ENCODE data around the gene PEX10. TPM values are rescaled to one million over a fixed set of nuclear protein-coding genes. Genes with fewer than 3 reads are reported as not detected.

PEX10 gene
- total and polyA plus RNA-seq, 5 donors from 2014 or later, result 6.3 to 9.7 (median 7.9) TPM

GRCh38 chr1:2373551-2374251 is 38.7 kb downstream of the PEX10 start:
- ATAC-seq (ENCODE audit: low read depth in 2 of 2), result no peak
- no peaks in the 10 kb centered on the region for H3K36me3 ChIP-seq (ENCODE audit: control insufficient read depth, insufficient read depth, low read length)
- no peaks in the 10 kb centered on the region for H3K27me3 ChIP-seq (ENCODE audit: control insufficient read depth, insufficient read depth, low read length)
- Mint-ChIP-seq H3K4me3 (no peak overlapping the region), H3K27ac (no peak overlapping the region), H3K4me1 (no peaks in the 10 kb centered on the region), H3K27me3 (no peaks in the 10 kb centered on the region), H3K9me3 (no peaks in the 10 kb centered on the region), H3K36me3 (peaks cover 4% of the 10 kb centered on the region)
- no peak for DNase-seq
- no peaks in the 10 kb centered on the region for H3K4me1 ChIP-seq (ENCODE audit: control insufficient read depth, insufficient read depth, low read length, poor library complexity, severe bottlenecking)
- H3K4me3 ChIP-seq (ENCODE audit: low read depth, low read length), result no peak overlapping the region
- no peak overlapping the region for H3K27ac ChIP-seq (ENCODE audit: insufficient read depth, low read length, poor library complexity, severe bottlenecking)
- H3K9me3 ChIP-seq (ENCODE audit: control insufficient read depth in 2 of 2, low read length in 2 of 2), result no peaks in the 10 kb centered on the region

- no peak for DNase-seq
- peaks cover 4% of the 10 kb centered on the region for H3K36me3 Mint-ChIP-seq
Observed at GRCh38 chr1:2372551-2373490, 39.5 kb downstream of the PEX10 start.

DNA sequence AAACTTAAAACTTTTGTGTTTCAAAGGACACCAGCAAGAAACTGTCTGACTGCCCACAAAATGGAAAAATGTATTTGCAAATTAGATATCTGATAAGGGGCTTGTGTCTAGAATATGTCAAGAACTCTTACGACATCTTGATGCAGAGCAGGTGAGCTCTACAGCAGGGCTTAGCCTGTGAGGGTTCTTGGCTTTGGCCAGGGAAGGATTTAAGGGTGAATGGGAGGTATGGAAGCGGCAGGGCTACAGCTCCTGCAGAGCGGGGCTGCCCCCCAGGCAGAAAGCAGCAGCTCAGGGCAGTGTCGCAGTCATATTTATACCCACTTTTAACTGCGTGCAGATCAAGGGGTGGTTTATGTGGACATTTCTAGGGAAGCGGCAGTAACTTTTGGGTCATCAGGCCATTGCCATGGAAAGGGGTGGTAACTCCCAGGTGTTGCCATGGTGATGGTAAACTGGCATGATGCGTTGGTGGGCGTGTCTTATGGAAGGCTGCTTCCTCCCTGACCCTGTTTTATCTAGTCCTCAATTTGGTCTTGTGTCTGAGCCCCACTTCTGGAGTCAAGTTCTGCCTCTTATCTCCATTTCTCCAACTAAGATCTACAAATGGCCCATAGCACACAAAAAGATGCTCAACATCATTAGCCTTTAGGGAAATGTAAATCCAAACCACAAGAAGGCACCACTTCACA is 44.2 kb downstream of the PEX10 start:
- no peak for ATAC-seq (ENCODE audit: low read depth in 2 of 2)
- Histone ChIP-seq H3K9me3 (ENCODE audit: control insufficient read depth in 2 of 2, low read length in 2 of 2) (peaks cover 0 to 3% of the 10 kb centered on the region in 2 experiments), H3K36me3 (ENCODE audit: control insufficient read depth, insufficient read depth, low read length) (no peaks in the 10 kb centered on the region), H3K27me3 (ENCODE audit: control insufficient read depth, insufficient read depth, low read length) (no peaks in the 10 kb centered on the region), H3K27ac (ENCODE audit: insufficient read depth, low read length, poor library complexity, severe bottlenecking) (no peak overlapping the region), H3K4me1 (ENCODE audit: control insufficient read depth, insufficient read depth, low read length, poor library complexity, severe bottlenecking) (no peaks in the 10 kb centered on the region), H3K4me3 (ENCODE audit: low read depth, low read length) (no peak overlapping the region)
- peaks cover 4% of the 10 kb centered on the region for H3K36me3 Mint-ChIP-seq
- no peaks in the 10 kb centered on the region for H3K27me3 Mint-ChIP-seq
- no peaks in the 10 kb centered on the region for H3K4me1 Mint-ChIP-seq
- no peak for DNase-seq
- no peak overlapping the region for H3K4me3 Mint-ChIP-seq
- H3K27ac Mint-ChIP-seq, result peak overlapping the region in 1 of 3 donors; percentile 48
- H3K9me3 Mint-ChIP-seq, result peaks cover 0 to 7% (median 0%) of the 10 kb centered on the region in 7 donors

More at GRCh38 chr1:2372551-2373490, 39.5 kb downstream of the PEX10 start:
- Histone ChIP-seq H3K4me1 (ENCODE audit: control insufficient read depth, insufficient read depth, low read length, poor library complexity, severe bottlenecking) (no peaks in the 10 kb centered on the region), H3K27ac (ENCODE audit: insufficient read depth, low read length, poor library complexity, severe bottlenecking) (no peak overlapping the region), H3K27me3 (ENCODE audit: control insufficient read depth, insufficient read depth, low read length) (no peaks in the 10 kb centered on the region), H3K4me3 (ENCODE audit: low read depth, low read length) (no peak overlapping the region), H3K36me3 (ENCODE audit: control insufficient read depth, insufficient read depth, low read length) (no peaks in the 10 kb centered on the region), H3K9me3 (ENCODE audit: control insufficient read depth in 2 of 2, low read length in 2 of 2) (no peaks in the 10 kb centered on the region)
- H3K9me3 Mint-ChIP-seq, result no peaks in the 10 kb centered on the region
- H3K27ac Mint-ChIP-seq, result no peak overlapping the region
- no peaks in the 10 kb centered on the region for H3K27me3 Mint-ChIP-seq
- no peaks in the 10 kb centered on the region for H3K4me1 Mint-ChIP-seq
- ATAC-seq (ENCODE audit: low read depth in 2 of 2), result no peak
- H3K4me3 Mint-ChIP-seq, result no peak overlapping the region

DNA sequence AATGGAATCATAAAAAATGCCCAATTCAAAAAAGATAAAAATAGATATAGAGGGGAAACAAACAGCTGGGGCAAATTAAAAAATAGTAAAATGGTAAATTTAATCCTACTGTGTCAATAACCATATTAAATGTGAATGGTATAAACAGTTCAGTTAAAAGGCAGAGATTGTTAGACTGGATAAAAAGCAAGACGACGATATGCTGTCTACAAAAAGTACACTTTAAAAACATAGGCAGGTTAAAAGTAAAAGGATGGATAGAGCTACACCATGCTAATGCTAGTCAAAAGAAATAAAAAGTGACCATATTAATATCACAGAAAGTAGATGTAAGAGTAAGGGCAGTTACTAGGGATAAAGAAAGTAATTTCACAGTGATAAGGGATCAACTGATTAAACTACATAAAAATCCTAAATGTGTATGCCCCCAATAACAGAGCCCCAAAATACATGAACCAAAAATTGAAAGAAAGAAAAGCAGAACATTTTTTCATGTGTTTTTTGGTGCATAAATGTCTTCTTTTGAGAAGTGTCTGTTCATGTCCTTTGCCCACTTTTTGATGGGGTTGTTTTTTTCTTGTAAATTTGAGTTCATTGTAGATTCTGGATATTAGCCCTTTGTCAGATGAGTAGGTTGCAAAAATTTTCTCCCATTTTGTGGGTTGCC is 48.4 kb downstream of the PEX10 start:
- H3K36me3 ChIP-seq (ENCODE audit: control insufficient read depth, insufficient read depth, low read length), result no peaks in the 10 kb centered on the region
- peaks cover 0 to 3% of the 10 kb centered on the region in 2 experiments for H3K9me3 ChIP-seq (ENCODE audit: control insufficient read depth in 2 of 2, low read length in 2 of 2)
- no peak overlapping the region for H3K27ac Mint-ChIP-seq
- peaks cover 0 to 14% (median 2%) of the 10 kb centered on the region in 7 donors for H3K9me3 Mint-ChIP-seq
- no peak overlapping the region for H3K4me3 ChIP-seq (ENCODE audit: low read depth, low read length)
- DNase-seq (no peak), ATAC-seq (ENCODE audit: low read depth in 2 of 2) (no peak)
- no peak overlapping the region for H3K27ac ChIP-seq (ENCODE audit: insufficient read depth, low read length, poor library complexity, severe bottlenecking)
- no peaks in the 10 kb centered on the region for H3K4me1 Mint-ChIP-seq
- H3K36me3 Mint-ChIP-seq, result no peaks in the 10 kb centered on the region
- H3K27me3 Mint-ChIP-seq, result no peaks in the 10 kb centered on the region
- H3K4me1 ChIP-seq (ENCODE audit: control insufficient read depth, insufficient read depth, low read length, poor library complexity, severe bottlenecking), result no peaks in the 10 kb centered on the region
- H3K27me3 ChIP-seq (ENCODE audit: control insufficient read depth, insufficient read depth, low read length), result no peaks in the 10 kb centered on the region
- no peak overlapping the region for H3K4me3 Mint-ChIP-seq

DNA sequence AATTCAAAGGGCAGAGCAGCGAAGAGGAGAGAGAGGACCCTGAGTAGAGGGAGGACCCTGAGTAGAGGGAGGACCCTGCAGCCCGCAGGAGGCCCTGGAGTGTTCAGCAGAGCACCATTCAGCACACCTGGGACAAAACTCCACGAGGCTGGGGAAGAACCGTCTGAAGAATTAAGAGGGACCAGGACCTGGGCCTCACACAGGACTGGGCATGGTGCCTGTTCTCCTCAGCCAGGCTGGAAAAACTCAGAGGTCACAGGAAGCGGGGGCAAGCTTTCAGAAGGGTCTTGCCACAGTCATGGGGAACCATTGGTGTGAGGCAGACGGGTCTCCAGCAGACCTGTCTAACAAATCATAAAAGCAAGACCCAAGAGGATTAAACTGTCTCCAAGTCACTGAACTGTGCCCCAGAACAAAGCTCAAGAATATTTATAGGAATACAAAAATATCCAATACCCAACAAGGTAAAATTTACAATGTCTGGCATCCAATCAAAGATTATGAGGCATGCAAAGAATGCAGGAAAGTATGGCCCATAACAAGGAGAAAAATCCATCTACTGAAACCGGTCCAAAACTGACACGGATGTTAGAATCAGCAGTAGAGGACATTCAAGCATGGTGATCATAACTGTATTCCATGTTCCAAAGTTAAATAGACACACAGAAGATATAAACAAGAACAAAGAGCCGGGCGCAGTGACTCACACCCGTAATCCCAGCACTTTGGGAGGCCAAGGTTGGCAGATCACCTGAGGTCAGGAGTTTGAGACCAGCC is 51.6 kb downstream of the PEX10 start:
- Histone ChIP-seq H3K9me3 (ENCODE audit: control insufficient read depth in 2 of 2, low read length in 2 of 2) (peaks cover 0 to 3% of the 10 kb centered on the region in 2 experiments), H3K4me3 (ENCODE audit: low read depth, low read length) (no peak overlapping the region), H3K27ac (ENCODE audit: insufficient read depth, low read length, poor library complexity, severe bottlenecking) (no peak overlapping the region), H3K27me3 (ENCODE audit: control insufficient read depth, insufficient read depth, low read length) (no peaks in the 10 kb centered on the region), H3K4me1 (ENCODE audit: control insufficient read depth, insufficient read depth, low read length, poor library complexity, severe bottlenecking) (no peaks in the 10 kb centered on the region), H3K36me3 (ENCODE audit: control insufficient read depth, insufficient read depth, low read length) (no peaks in the 10 kb centered on the region)
- ATAC-seq (ENCODE audit: low read depth in 2 of 2), result no peak
- no peaks in the 10 kb centered on the region for H3K27me3 Mint-ChIP-seq
- DNase-seq, result no peak
- peaks cover 0 to 14% (median 2%) of the 10 kb centered on the region in 7 donors for H3K9me3 Mint-ChIP-seq
- no peak overlapping the region for H3K4me3 Mint-ChIP-seq
- no peaks in the 10 kb centered on the region for H3K36me3 Mint-ChIP-seq
- H3K4me1 Mint-ChIP-seq, result no peaks in the 10 kb centered on the region
- no peak overlapping the region for H3K27ac Mint-ChIP-seq

DNA sequence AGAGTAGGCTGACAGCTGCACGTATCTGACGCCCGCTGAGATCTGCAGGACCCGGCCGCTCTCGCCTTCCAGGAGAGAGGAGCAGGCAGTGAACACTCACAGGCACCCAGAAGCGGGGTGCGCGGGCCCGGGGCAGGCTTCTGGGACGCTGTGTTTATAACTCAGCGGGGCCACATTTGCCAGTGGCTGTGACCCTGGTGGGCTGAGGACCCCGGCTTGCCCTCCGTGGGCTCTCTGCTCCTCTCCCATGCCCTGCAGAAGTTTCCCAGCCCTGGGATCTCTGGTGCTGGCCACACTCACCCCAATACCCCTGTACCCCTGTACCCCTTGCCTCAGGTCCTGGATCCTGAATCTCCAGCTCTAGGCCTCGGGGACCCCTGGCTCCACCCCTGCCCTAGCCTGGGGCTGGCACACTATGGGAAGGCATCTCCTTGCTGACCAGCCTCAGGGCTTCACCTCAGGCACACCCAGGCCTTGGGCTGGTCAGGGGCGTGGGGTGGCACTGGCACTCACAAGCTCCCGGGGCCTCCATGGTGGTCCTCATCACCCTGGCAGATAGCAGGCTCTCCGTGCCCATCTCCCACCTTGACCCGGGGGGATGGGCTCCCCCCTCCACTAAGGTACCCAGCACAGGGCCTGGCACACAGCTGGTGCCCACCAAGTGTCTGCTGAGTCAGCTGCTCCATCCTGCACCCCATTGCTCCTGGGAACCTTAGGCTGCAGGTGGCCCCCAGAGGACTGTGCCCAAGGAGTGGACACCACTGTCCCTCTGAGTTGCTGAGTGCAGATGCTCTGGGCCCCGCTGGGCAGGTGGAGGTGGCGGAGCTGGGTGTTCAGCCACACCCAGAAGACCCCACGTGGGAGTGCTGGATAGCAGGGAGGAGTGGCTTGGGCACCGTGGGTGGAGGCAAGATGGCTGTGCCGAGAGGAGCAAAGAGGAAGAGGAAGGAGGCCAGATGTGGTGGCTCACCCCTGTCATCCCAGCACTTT is 53.4 kb downstream of the PEX10 start:
- DNase-seq (no peak), ATAC-seq (ENCODE audit: low read depth in 2 of 2) (no peak)
- Histone ChIP-seq H3K27me3 (ENCODE audit: control insufficient read depth, insufficient read depth, low read length) (no peaks in the 10 kb centered on the region), H3K36me3 (ENCODE audit: control insufficient read depth, insufficient read depth, low read length) (no peaks in the 10 kb centered on the region), H3K9me3 (ENCODE audit: control insufficient read depth in 2 of 2, low read length in 2 of 2) (peaks cover 0 to 2% of the 10 kb centered on the region in 2 experiments), H3K27ac (ENCODE audit: insufficient read depth, low read length, poor library complexity, severe bottlenecking) (no peak overlapping the region), H3K4me3 (ENCODE audit: low read depth, low read length) (no peak overlapping the region), H3K4me1 (ENCODE audit: control insufficient read depth, insufficient read depth, low read length, poor library complexity, severe bottlenecking) (no peaks in the 10 kb centered on the region)
- Mint-ChIP-seq H3K27me3 (no peaks in the 10 kb centered on the region), H3K4me3 (peak overlapping the region in 1 of 4 donors; percentile 41), H3K36me3 (no peaks in the 10 kb centered on the region), H3K4me1 (no peaks in the 10 kb centered on the region), H3K27ac (peak overlapping the region in 1 of 3 donors; percentile 65), H3K9me3 (peaks cover 0 to 13% (median 2%) of the 10 kb centered on the region in 7 donors)

Data from CD4-positive, CD25-positive, alpha-beta regulatory T cell (primary cell).